ENCODE measurements around the gene FOXO1.

DNA sequence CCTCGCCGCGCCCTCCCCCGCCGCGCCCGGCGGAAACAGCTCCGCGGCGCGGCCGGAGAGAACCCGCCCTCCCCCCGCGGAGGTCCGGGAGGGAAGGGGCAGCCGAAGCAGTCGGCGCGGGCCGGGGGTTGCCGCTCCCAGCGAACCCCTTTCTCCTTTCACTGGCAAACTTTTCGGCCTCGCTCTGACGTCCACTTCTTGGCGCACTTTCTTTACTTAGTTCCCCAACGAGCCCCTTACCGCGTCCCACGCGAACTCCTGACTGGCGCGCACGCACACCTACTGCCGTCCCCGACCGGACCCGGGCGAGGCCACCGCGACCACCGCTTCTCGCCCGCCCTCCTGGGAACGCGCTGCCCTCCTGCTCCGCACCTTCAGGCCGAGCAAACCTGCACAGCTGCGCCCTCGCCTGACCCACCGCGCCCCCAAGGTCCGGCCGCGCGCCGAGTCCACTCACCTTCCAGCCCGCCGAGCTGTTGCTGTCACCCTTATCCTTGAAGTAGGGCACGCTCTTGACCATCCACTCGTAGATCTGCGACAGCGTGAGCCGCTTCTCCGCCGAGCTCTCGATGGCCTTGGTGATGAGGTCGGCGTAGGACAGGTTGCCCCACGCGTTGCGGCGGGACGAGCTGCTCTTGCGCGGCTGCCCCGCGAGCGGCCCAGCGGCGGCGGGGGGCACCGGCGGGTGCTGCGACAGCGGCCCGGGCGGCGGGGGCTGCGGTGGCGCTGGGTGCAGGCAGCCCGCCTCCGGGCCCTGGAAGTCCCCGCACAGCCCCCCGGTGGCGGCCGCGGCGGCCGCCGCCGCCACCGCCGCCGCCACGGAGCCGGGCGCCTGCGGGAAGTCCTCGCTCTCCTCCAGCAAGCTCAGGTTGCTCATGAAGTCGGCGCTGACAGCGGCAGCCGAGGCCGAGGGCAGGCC, 1.1 kb downstream of the FOXO1 start:
- TF ChIP-seq CTCF (conservative IDR thresholded peaks at IDR 0.05; ENCODE audit: low read length) (peak; percentile 29; the same call in 1 of the 2 replicates), EZH2phosphoT487 (IDR thresholded peaks at IDR 0.05; ENCODE audit: borderline replicate concordance, low read depth, low read length) (no peak)
